OCI-LY7 (cell line): ENCODE measurements around the gene SYNRG. TPM values are rescaled to one million over a fixed set of nuclear protein-coding genes. Genes with fewer than 3 reads are reported as not detected.

Experiments used
- BruUV-seq: library from RNA; stranded (reverse); fragments of 400-500 nt; replicated peaks from 2 replicates; lab custom pipeline; 2021; lab: Mats Ljungman, UMichigan
- CTCF ChIA-PET: fragments of 300-600 bp; sonication (Branson Sonifier 250); formaldehyde crosslinking; loops from one replicate; lab custom pipeline; 2022; ENCODE audit warnings: antibody characterized with exemption; ENCODE audit not compliant: unreplicated experiment; lab: Charles Lee
- POLR2A ChIA-PET: fragments of 300-600 bp; sonication (Branson Sonifier 250); formaldehyde crosslinking; loops from one replicate; lab custom pipeline; 2022; ENCODE audit warnings: antibody characterized with exemption; lab: Charles Lee
- DNase-seq: peaks from one replicate; pipeline ENCODE4 v3.0.0-alpha.2; 2015; ENCODE audit warnings: low spot score
- H2AFZ ChIP-seq: fragments of 200-600 bp; sonication (generic), shearing (Covaris generic); 2 replicates; pipeline ENCODE4 v1.6.1; 2014; ENCODE audit warnings: mild to moderate bottlenecking, antibody characterized with exemption, low read length, moderate library complexity
- H3K27ac ChIP-seq: fragments of 200-600 bp; sonication (generic); 2 replicates; pipeline ENCODE4 v1.5.1; 2014; ENCODE audit warnings: mixed run types, low read depth, mild to moderate bottlenecking, moderate library complexity, low read length, inconsistent platforms; ENCODE audit not compliant: poor library complexity, severe bottlenecking
- H3K36me3 ChIP-seq: fragments of 200-600 bp; sonication (generic); 2 replicates; pipeline ENCODE4 v1.6.1; 2014; ENCODE audit warnings: mild to moderate bottlenecking, antibody characterized with exemption, low read length, moderate library complexity, mixed read lengths; ENCODE audit not compliant: insufficient read depth
- H3K4me1 ChIP-seq: fragments of 200-600 bp; sonication (generic); 2 replicates; pipeline ENCODE4 v1.5.1; 2014; ENCODE audit warnings: mild to moderate bottlenecking, low read length; ENCODE audit not compliant: insufficient read depth, poor library complexity, severe bottlenecking
- H3K4me2 ChIP-seq: fragments of 200-600 bp; sonication (generic); 2 replicates; pipeline ENCODE4 v1.6.1; 2014; ENCODE audit warnings: mild to moderate bottlenecking, low read length
- H3K4me3 ChIP-seq: fragments of 200-600 bp; sonication (generic); 2 replicates; pipeline ENCODE4 v1.5.1; 2014; ENCODE audit warnings: mild to moderate bottlenecking, low read depth, low read length; ENCODE audit not compliant: poor library complexity, severe bottlenecking
- H3K79me2 ChIP-seq: fragments of 200-600 bp; sonication (generic); 2 replicates; pipeline ENCODE4 v1.6.1; 2016; ENCODE audit warnings: low read depth, mild to moderate bottlenecking, low read length, moderate library complexity, mixed read lengths; ENCODE audit not compliant: insufficient read depth
- H3K9me2 ChIP-seq: fragments of 200-600 bp; sonication (generic); 2 replicates; pipeline ENCODE4 v1.6.1; 2016; ENCODE audit warnings: mild to moderate bottlenecking, low read length, mixed read lengths; ENCODE audit not compliant: insufficient read depth
- H3K9me3 ChIP-seq: fragments of 200-600 bp; sonication (generic); 2 replicates; pipeline ENCODE4 v1.6.1; 2014; ENCODE audit warnings: mild to moderate bottlenecking, mixed run types, low read length, mixed read lengths
- H4K20me1 ChIP-seq: fragments of 200-600 bp; sonication (generic); 2 replicates; pipeline ENCODE4 v1.6.1; 2014; ENCODE audit warnings: mild to moderate bottlenecking, antibody characterized with exemption, low read length, moderate library complexity, mixed read lengths; ENCODE audit not compliant: insufficient read depth
- EZH2phosphoT487 ChIP-seq: fragments of 200-600 bp; sonication (generic); IDR thresholded peaks from 2 replicates; pipeline ENCODE4 v1.6.1; 2018; ENCODE audit warnings: low read depth, borderline replicate concordance, mild to moderate bottlenecking, mixed run types, antibody characterized with exemption, low read length, moderate library complexity, mixed read lengths
- intact Hi-C: fragments of 100-400 bp; cut with micrococcal nuclease; formaldehyde crosslinking; loops from one replicate; pipeline ENCODE4 v1.10.0; 2022; ENCODE audit not compliant: unreplicated experiment
- total RNA-seq, 2 experiments: library from RNA; depleted of rRNA in 1 of 2; stranded (reverse); fragments of >200 nt in 1 of 2; shearing (Covaris generic) in 1 of 2; gene quantifications; 2 replicates each; pipeline ENCODE4 v1.2.3, GENCODE V29; 2014 to 2022
- TF ChIP-seq, protein P1 (sequence below): fragments of 200-600 bp; sonication (generic); conservative IDR thresholded peaks from 2 replicates; pipeline ENCODE4 v1.5.1; 2014; ENCODE audit warnings: mild to moderate bottlenecking, antibody characterized with exemption, low read length, moderate library complexity, mixed read lengths

SYNRG gene
- total RNA-seq, 2 experiments from 2014 or later, result 39.6 to 132 TPM

DNA sequence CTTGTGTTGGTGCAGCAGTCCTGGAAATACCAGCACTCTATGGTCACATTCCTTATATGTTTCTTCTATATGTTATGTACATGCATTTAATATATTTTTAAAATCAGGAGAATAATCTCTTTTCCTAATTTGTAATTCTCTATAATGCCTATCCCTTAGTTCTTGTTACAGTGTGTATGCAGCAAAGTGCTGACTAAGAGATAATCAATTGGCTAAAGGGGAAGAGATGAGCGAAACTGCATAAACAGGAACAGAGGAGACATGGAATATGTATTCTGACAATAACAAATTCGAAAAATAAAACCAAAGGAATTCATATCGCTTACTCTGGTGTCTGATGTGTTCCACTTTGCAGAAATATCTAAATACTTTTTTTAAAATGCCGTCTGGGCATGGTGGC is 41.7 kb downstream of the SYNRG start:
- POLR2A ChIA-PET, result no interaction called here
- H3K4me3 ChIP-seq, result no peak overlapping the region
- no peak for TF ChIP-seq EZH2phosphoT487
- TF ChIP-seq, protein P1, sequence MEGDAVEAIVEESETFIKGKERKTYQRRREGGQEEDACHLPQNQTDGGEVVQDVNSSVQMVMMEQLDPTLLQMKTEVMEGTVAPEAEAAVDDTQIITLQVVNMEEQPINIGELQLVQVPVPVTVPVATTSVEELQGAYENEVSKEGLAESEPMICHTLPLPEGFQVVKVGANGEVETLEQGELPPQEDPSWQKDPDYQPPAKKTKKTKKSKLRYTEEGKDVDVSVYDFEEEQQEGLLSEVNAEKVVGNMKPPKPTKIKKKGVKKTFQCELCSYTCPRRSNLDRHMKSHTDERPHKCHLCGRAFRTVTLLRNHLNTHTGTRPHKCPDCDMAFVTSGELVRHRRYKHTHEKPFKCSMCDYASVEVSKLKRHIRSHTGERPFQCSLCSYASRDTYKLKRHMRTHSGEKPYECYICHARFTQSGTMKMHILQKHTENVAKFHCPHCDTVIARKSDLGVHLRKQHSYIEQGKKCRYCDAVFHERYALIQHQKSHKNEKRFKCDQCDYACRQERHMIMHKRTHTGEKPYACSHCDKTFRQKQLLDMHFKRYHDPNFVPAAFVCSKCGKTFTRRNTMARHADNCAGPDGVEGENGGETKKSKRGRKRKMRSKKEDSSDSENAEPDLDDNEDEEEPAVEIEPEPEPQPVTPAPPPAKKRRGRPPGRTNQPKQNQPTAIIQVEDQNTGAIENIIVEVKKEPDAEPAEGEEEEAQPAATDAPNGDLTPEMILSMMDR, result no peak
- no peak overlapping the region for H3K4me2 ChIP-seq
- no peaks in the 10 kb centered on the region for H3K4me1 ChIP-seq
- H3K9me3 ChIP-seq, result no peaks in the 10 kb centered on the region
- no peak overlapping the region for H2AFZ ChIP-seq
- H3K36me3 ChIP-seq, result peaks cover 89% of the 10 kb centered on the region
- no TSS peak for BruUV-seq
- CTCF ChIA-PET, result no interaction called here
- no peak for DNase-seq
- no peak overlapping the region for H3K27ac ChIP-seq
- no peaks in the 10 kb centered on the region for H3K79me2 ChIP-seq
- no peaks in the 10 kb centered on the region for H4K20me1 ChIP-seq
- intact Hi-C loops, result no loop called here
- H3K9me2 ChIP-seq, result no peaks in the 10 kb centered on the region

DNA sequence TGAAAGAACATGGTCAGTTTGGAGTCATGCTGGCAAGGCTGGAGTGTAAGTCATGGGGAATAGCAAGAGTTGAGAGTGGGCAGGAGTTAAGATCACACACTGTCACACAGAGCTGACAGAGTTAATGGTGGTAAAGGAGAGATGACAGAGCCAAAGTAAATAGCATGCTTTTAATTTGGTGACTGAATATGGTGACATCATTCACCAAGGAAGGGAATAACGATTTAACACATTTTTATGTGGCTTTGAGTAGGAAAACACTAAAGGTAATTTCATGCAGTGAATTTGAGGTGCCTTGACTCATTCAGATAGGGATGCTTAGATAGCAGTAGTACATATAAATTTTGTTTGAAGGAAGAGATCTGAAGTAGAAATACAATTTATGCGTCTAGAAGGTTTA is 42.1 kb downstream of the SYNRG start:
- no peak overlapping the region for H3K27ac ChIP-seq
- ChIA-PET CTCF (no interaction called here), POLR2A (no interaction called here)
- intact Hi-C loops, result no loop called here
- no peaks in the 10 kb centered on the region for H4K20me1 ChIP-seq
- no peaks in the 10 kb centered on the region for H3K9me2 ChIP-seq
- H3K79me2 ChIP-seq, result no peaks in the 10 kb centered on the region
- H3K4me2 ChIP-seq, result no peak overlapping the region
- no peak overlapping the region for H3K4me3 ChIP-seq
- no peak overlapping the region for H2AFZ ChIP-seq
- no peaks in the 10 kb centered on the region for H3K4me1 ChIP-seq
- no peak for DNase-seq
- no peaks in the 10 kb centered on the region for H3K9me3 ChIP-seq
- H3K36me3 ChIP-seq, result peaks cover 89% of the 10 kb centered on the region
- BruUV-seq, result no TSS peak
- TF ChIP-seq EZH2phosphoT487, result no peak
- TF ChIP-seq, protein P1, result no peak

DNA sequence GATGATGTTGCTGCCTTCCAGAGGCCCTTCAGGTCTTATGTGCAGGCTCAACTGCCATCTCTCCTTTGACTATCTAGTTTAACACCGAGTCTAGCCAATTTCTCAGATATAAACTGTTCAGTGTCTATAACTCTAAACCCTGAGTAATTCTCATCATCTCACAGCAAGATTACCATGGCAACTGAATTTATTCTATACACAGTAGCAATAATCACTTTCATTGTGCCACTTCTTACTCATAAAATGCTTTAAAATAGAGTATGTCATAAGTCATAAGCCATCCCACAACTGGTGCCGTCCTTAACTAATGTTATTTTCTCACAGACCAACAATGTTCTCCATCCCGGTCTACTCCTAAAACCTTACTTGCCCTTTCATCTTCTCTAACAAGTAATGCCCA is 45.0 kb downstream of the SYNRG start:
- no peak overlapping the region for H2AFZ ChIP-seq
- BruUV-seq, result no TSS peak
- no peak overlapping the region for H3K4me2 ChIP-seq
- intact Hi-C loops, result no loop called here
- H3K4me3 ChIP-seq, result no peak overlapping the region
- TF ChIP-seq, protein P1, result no peak
- TF ChIP-seq EZH2phosphoT487, result no peak
- no peaks in the 10 kb centered on the region for H4K20me1 ChIP-seq
- POLR2A ChIA-PET, result no interaction called here
- H3K79me2 ChIP-seq, result no peaks in the 10 kb centered on the region
- no peaks in the 10 kb centered on the region for H3K4me1 ChIP-seq
- no peak overlapping the region for H3K27ac ChIP-seq
- peaks cover 89% of the 10 kb centered on the region for H3K36me3 ChIP-seq
- H3K9me2 ChIP-seq, result no peaks in the 10 kb centered on the region
- H3K9me3 ChIP-seq, result no peaks in the 10 kb centered on the region
- CTCF ChIA-PET, result no interaction called here
- DNase-seq, result no peak
